Breast epithelium (tissue), 3 donors: ENCODE results near the gene CACNA1E.

Experiments
- POLR2A ChIP-seq: fragments of 450-650 bp; IDR thresholded peaks from one replicate; pipeline ENCODE4 v1.6.1; 2016; ENCODE audit warnings: antibody characterized with exemption, mild to moderate bottlenecking, moderate library complexity
- POLR2AphosphoS5 ChIP-seq, 3 donors: sonication (generic); formaldehyde crosslinking; IDR thresholded peaks; one replicate each; pipeline ENCODE4 v1.6.1; 2017; ENCODE audit warnings: antibody characterized with exemption in 3 of 3
- TF ChIP-seq, protein P1 (sequence below), 3 donors: fragments of 450-650 bp; IDR thresholded peaks; one replicate each; pipeline ENCODE4 v1.5.1; 2016 to 2017; ENCODE audit warnings: antibody characterized with exemption in 3 of 3, mild to moderate bottlenecking in 3 of 3, moderate library complexity in 3 of 3

DNA sequence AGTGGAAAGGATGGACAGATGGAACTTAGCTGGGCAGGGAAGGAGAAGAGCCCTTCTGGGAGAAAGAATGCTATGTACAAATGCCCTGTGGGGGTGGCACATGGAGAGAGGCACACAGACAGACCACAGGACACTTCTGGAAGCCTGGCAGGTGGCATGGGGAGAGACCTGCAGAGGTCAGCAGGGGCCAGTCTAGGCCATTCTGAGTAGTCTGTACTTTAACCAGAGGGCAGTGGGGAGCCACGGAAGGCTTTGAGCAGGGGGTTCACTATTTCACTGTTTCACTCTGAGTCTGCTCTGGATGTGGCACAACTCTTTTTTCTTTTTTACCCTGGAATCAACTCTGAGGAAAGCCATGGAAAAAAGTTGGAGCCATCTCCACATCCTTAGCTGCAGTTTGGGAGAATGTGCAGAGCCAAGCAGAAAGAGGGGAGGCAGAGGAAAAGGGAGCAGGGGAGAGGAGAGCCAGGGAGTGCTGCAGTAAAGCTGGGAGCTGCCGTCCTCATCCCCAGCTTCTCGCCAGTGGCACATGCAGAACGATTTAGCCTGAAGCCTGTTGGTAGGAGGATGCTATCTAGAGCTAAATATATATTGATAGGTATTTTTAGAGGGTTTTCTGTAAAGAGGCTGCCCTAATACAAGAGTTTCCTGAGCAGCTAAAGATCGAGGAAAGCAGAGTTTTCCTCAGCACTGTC lies 34.0 kb downstream of the CACNA1E start:
- TF ChIP-seq, protein P1, sequence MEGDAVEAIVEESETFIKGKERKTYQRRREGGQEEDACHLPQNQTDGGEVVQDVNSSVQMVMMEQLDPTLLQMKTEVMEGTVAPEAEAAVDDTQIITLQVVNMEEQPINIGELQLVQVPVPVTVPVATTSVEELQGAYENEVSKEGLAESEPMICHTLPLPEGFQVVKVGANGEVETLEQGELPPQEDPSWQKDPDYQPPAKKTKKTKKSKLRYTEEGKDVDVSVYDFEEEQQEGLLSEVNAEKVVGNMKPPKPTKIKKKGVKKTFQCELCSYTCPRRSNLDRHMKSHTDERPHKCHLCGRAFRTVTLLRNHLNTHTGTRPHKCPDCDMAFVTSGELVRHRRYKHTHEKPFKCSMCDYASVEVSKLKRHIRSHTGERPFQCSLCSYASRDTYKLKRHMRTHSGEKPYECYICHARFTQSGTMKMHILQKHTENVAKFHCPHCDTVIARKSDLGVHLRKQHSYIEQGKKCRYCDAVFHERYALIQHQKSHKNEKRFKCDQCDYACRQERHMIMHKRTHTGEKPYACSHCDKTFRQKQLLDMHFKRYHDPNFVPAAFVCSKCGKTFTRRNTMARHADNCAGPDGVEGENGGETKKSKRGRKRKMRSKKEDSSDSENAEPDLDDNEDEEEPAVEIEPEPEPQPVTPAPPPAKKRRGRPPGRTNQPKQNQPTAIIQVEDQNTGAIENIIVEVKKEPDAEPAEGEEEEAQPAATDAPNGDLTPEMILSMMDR (IDR thresholded peaks at IDR 0.05), result no peak
- TF ChIP-seq POLR2A (no peak), POLR2AphosphoS5 (IDR thresholded peaks at IDR 0.05) (no peak)
